HG02852 (cell line): ENCODE data around the gene CDH4.

Experiments used
- ATAC-seq: cut with Tn5 transposase; IDR thresholded peaks from one replicate; pipeline ENCODE4 v1.9.1; 2021; ENCODE audit warnings: mild to moderate bottlenecking, moderate library complexity; ENCODE audit not compliant: unreplicated experiment

The CDH4 gene

DNA sequence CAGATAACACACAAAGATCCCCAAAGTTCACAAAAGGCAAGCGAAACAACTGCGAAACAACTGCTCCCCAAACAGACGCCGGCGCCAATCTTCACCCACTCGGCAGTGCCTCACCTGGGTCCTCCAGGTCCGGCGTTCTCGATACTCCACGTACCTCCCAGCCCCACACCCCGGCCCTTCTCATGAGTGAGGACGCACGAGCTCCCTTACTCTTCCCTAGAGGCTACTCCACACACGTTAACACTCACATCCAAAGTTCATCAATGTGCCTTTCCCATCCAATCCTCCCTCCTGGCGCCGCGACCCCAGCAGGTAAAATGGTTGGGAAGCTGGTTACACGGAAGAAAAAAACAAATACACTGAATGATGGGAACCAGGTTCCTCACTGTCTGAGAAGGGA, 736.6 kb downstream of the CDH4 start:
- no peak for ATAC-seq

DNA sequence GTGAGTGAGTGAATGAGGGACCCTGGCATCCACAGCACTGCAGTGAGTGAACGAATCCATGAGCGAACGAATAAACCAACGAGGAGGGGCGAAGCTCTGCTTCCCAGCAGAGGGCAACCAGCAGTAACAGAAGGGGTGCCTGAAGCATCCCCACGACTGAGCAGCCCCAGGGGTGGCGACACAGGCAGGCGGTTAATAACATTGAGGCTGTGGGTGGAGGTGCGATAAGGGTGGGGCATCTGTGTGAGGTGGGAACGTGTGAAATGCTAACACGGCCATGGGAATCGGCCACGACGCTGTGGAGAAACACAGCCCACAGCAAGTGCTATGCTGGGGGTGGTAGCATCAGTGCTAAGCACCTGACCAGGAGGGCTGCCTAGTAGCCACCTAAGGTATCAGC, 737.7 kb downstream of the CDH4 start:
- ATAC-seq, result no peak
